GM21360 (cell line): ENCODE measurements around the gene EXOC6.
"Not testable (repeated sequence)": the region's sequence is repeated elsewhere in the genome, so short reads cannot be mapped to it uniquely, and the experiment has no call there.

Source experiments
- ATAC-seq: cut with Tn5 transposase; IDR thresholded peaks from one replicate; pipeline ENCODE4 v1.9.1; 2021; ENCODE audit warnings: mild to moderate bottlenecking, moderate library complexity; ENCODE audit not compliant: unreplicated experiment

Gene EXOC6

GRCh38 chr10:92876509-92877036, 28.3 kb downstream of the EXOC6 start:
- no peak for ATAC-seq

- no peak for ATAC-seq
Measured at GRCh38 chr10:92880233-92880861, 32.0 kb downstream of the EXOC6 start.

GRCh38 chr10:92880917-92881316, 32.6 kb downstream of the EXOC6 start:
- ATAC-seq, result no peak

GRCh38 chr10:92886334-92886961, 38.1 kb downstream of the EXOC6 start:
- ATAC-seq, result no peak

GRCh38 chr10:92890471-92890870, 42.2 kb downstream of the EXOC6 start:
- no peak for ATAC-seq

- no peak for ATAC-seq
Measured at GRCh38 chr10:92891885-92892690, 43.8 kb downstream of the EXOC6 start.

- no peak for ATAC-seq
Measured at GRCh38 chr10:92892691-92893054, 44.4 kb downstream of the EXOC6 start.

- ATAC-seq, result no peak
Measured at GRCh38 chr10:92894081-92894655, 45.8 kb downstream of the EXOC6 start.

GRCh38 chr10:92897916-92898315, 49.6 kb downstream of the EXOC6 start:
- no peak for ATAC-seq

GRCh38 chr10:92901819-92902251, 53.5 kb downstream of the EXOC6 start:
- ATAC-seq, result no peak

- ATAC-seq, result no peak
Measured at GRCh38 chr10:92903633-92904032, 55.3 kb downstream of the EXOC6 start.

GRCh38 chr10:92907280-92907679, 59.0 kb downstream of the EXOC6 start:
- no peak for ATAC-seq

- ATAC-seq, result not testable (repeated sequence)
Measured at GRCh38 chr10:92912631-92913030, 64.3 kb downstream of the EXOC6 start.

GRCh38 chr10:92913973-92914372, 65.7 kb downstream of the EXOC6 start:
- no peak for ATAC-seq

- ATAC-seq, result peak; percentile 67
Measured at GRCh38 chr10:92914478-92915325, 66.4 kb downstream of the EXOC6 start.

GRCh38 chr10:92915892-92916291, 67.6 kb downstream of the EXOC6 start:
- no peak for ATAC-seq

- ATAC-seq, result no peak
Measured at GRCh38 chr10:92916433-92916832, 68.1 kb downstream of the EXOC6 start.

GRCh38 chr10:92918603-92919002, 70.3 kb downstream of the EXOC6 start:
- no peak for ATAC-seq

- ATAC-seq, result no peak
Measured at GRCh38 chr10:92920866-92921265, 72.5 kb downstream of the EXOC6 start.

- no peak for ATAC-seq
Measured at GRCh38 chr10:92923416-92923815, 75.1 kb downstream of the EXOC6 start.
